Hepatocyte (in vitro differentiated cells): Measurements from ENCODE around the gene COL4A3. TPM values are rescaled to one million over a fixed set of nuclear protein-coding genes. Genes with fewer than 3 reads are reported as not detected.

ENCODE experiments used
- DNase-seq: peaks from one replicate; pipeline ENCODE4 v3.0.0-alpha.2; 2016; ENCODE audit warnings: low spot score
- H2AFZ ChIP-seq: fragments of 200-600 bp; sonication (generic); 2 replicates; pipeline ENCODE4 v1.6.0; 2016; ENCODE audit warnings: antibody characterized with exemption, mild to moderate bottlenecking
- H3K27ac ChIP-seq: fragments of 200-600 bp; sonication (generic); 2 replicates; pipeline ENCODE4 v1.5.1; 2016; ENCODE audit warnings: mild to moderate bottlenecking
- H3K27me3 ChIP-seq: fragments of 200-600 bp; sonication (generic); 2 replicates; pipeline ENCODE4 v1.6.1; 2016
- H3K36me3 ChIP-seq: fragments of 200-600 bp; sonication (generic); replicated peaks from 2 replicates; pipeline ENCODE4 v1.5.1; 2016; ENCODE audit warnings: low read depth; ENCODE audit not compliant: insufficient read depth
- H3K4me1 ChIP-seq: fragments of 200-600 bp; sonication (generic); 2 replicates; pipeline ENCODE4 v1.5.1; 2016; ENCODE audit warnings: mild to moderate bottlenecking, moderate library complexity; ENCODE audit not compliant: insufficient read depth
- H3K4me2 ChIP-seq: fragments of 200-600 bp; sonication (generic); 2 replicates; pipeline ENCODE4 v1.6.0; 2016
- H3K4me3 ChIP-seq: fragments of 200-600 bp; sonication (generic); 2 replicates; pipeline ENCODE4 v1.5.1; 2016; ENCODE audit warnings: mild to moderate bottlenecking
- H3K79me2 ChIP-seq: fragments of 200-600 bp; sonication (generic); 2 replicates; pipeline ENCODE4 v1.6.0; 2017; ENCODE audit warnings: mild to moderate bottlenecking
- H3K9me2 ChIP-seq: fragments of 200-600 bp; sonication (generic); replicated peaks from 2 replicates; pipeline ENCODE4 v1.6.0; 2017; ENCODE audit warnings: mild to moderate bottlenecking; ENCODE audit not compliant: insufficient read depth
- H3K9me3 ChIP-seq: fragments of 200-600 bp; sonication (generic); 2 replicates; pipeline ENCODE4 v1.5.1; 2016; ENCODE audit warnings: low read depth, mild to moderate bottlenecking
- H4K20me1 ChIP-seq: fragments of 200-600 bp; sonication (generic); 2 replicates; pipeline ENCODE4 v1.6.0; 2016; ENCODE audit warnings: mild to moderate bottlenecking; ENCODE audit not compliant: insufficient read depth, poor library complexity, severe bottlenecking
- CTCF ChIP-seq: fragments of 200-600 bp; sonication (generic); IDR thresholded peaks from 2 replicates; pipeline ENCODE4 v1.5.1; 2016; ENCODE audit warnings: antibody characterized with exemption, mild to moderate bottlenecking; ENCODE audit not compliant: poor library complexity
- EZH2 ChIP-seq: fragments of 200-600 bp; sonication (generic); IDR thresholded peaks from 2 replicates; pipeline ENCODE4 v1.6.1; 2016; ENCODE audit warnings: antibody characterized with exemption, mild to moderate bottlenecking, borderline replicate concordance
- EZH2phosphoT487 ChIP-seq: fragments of 200-600 bp; sonication (generic); IDR thresholded peaks from one replicate; pipeline ENCODE4 v1.6.1; 2018; ENCODE audit warnings: antibody characterized with exemption, mild to moderate bottlenecking, low read depth, moderate library complexity; ENCODE audit not compliant: unreplicated experiment, severe bottlenecking
- WGBS: methylation state at CpG from one replicate; pipeline ENCODE4 v1.1.6; 2016; ENCODE audit warnings: low lambda C conversion rate; ENCODE audit errors: missing lambda C conversion rate; 5-methylcytosine and 5-hydroxymethylcytosine counted together
- polyA plus RNA-seq: library from polyadenylated mRNA; unstranded; fragments of >200 nt; fragmentation: Nextera tagmentation; extraction: Ambion mirVana; gene quantifications from 2 replicates; pipeline ENCODE4 v1.2.1, GENCODE V29; 2016
- total RNA-seq: library from RNA; depleted of rRNA; stranded (reverse); fragments of >200 nt; gene quantifications from 2 replicates; pipeline ENCODE4 v1.2.3, GENCODE V29; 2014

COL4A3 gene
- total and polyA plus RNA-seq, 2 experiments from 2014 or later, result 0.50 TPM; not detected in 1

- Histone ChIP-seq H3K36me3 (no peaks in the 10 kb centered on the region), H3K79me2 (no peaks in the 10 kb centered on the region), H3K4me3 (no peak overlapping the region), H3K27me3 (no peaks in the 10 kb centered on the region), H3K4me1 (no peaks in the 10 kb centered on the region), H3K9me3 (no peaks in the 10 kb centered on the region), H3K9me2 (no peaks in the 10 kb centered on the region), H3K27ac (no peak overlapping the region), H4K20me1 (no peaks in the 10 kb centered on the region), H2AFZ (no peak overlapping the region), H3K4me2 (no peak overlapping the region)
- no peak for DNase-seq
- 94% methylated on average over 5 of the region's 5 CpGs for WGBS
- no peak for TF ChIP-seq CTCF
- TF ChIP-seq EZH2, result no peak
- no peak for TF ChIP-seq EZH2phosphoT487
Observed at GRCh38 chr2:227257820-227258219, 93.4 kb downstream of the COL4A3 start.

GRCh38 chr2:227260041-227260440 is 95.6 kb downstream of the COL4A3 start:
- Histone ChIP-seq H3K27ac (no peak overlapping the region), H3K4me3 (no peak overlapping the region), H3K36me3 (no peaks in the 10 kb centered on the region), H3K79me2 (no peaks in the 10 kb centered on the region), H3K27me3 (no peaks in the 10 kb centered on the region), H3K9me2 (no peaks in the 10 kb centered on the region), H2AFZ (no peak overlapping the region), H4K20me1 (no peaks in the 10 kb centered on the region), H3K9me3 (no peaks in the 10 kb centered on the region), H3K4me2 (no peak overlapping the region), H3K4me1 (no peaks in the 10 kb centered on the region)
- WGBS, result 91% methylated on average over 5 of the region's 5 CpGs
- TF ChIP-seq CTCF (no peak), EZH2 (no peak), EZH2phosphoT487 (no peak)
- no peak for DNase-seq

- Histone ChIP-seq H4K20me1 (no peaks in the 10 kb centered on the region), H3K9me2 (no peaks in the 10 kb centered on the region), H3K4me2 (no peak overlapping the region), H3K27ac (no peak overlapping the region), H3K9me3 (no peaks in the 10 kb centered on the region), H3K27me3 (no peaks in the 10 kb centered on the region), H3K79me2 (no peaks in the 10 kb centered on the region), H3K4me1 (no peaks in the 10 kb centered on the region), H2AFZ (no peak overlapping the region), H3K4me3 (no peak overlapping the region), H3K36me3 (no peaks in the 10 kb centered on the region)
- TF ChIP-seq EZH2phosphoT487 (no peak), CTCF (no peak), EZH2 (no peak)
- WGBS, result 74% methylated on average over 10 of the region's 10 CpGs
- no peak for DNase-seq
Observed at GRCh38 chr2:227267410-227268115, 103.1 kb downstream of the COL4A3 start.
